A673 (cell line): ENCODE results near the gene TMA16. TPM values are rescaled to one million over a fixed set of nuclear protein-coding genes. Genes with fewer than 3 reads are reported as not detected.
"Not testable (repeated sequence)": the region's sequence is repeated elsewhere in the genome, so short reads cannot be mapped to it uniquely, and the experiment has no call there.

Source experiments
- BruUV-seq: library from RNA; stranded (reverse); fragments of 400-500 nt; replicated peaks from 2 replicates; lab custom pipeline; 2021; lab: Mats Ljungman, UMichigan
- CTCF ChIA-PET: fragments of 300-600 bp; sonication (Branson Sonifier 250); formaldehyde crosslinking; loops from one replicate; lab custom pipeline; 2022; ENCODE audit warnings: antibody characterized with exemption; lab: Charles Lee
- POLR2A ChIA-PET: fragments of 300-600 bp; sonication (Branson Sonifier 250); formaldehyde crosslinking; loops from one replicate; lab custom pipeline; 2022; ENCODE audit warnings: antibody characterized with exemption; ENCODE audit not compliant: low non-redundant PET; lab: Charles Lee
- DNase-seq: peaks from one replicate; pipeline ENCODE4 v3.0.0-alpha.2; 2015; ENCODE audit warnings: low spot score
- H3K27ac ChIP-seq: fragments of 200-600 bp; sonication (generic); 2 replicates; pipeline ENCODE4 v1.5.1; 2016; ENCODE audit warnings: mixed run types, low read depth, mild to moderate bottlenecking, mixed read lengths, antibody characterized with exemption, low read length; ENCODE audit not compliant: poor library complexity, severe bottlenecking
- H3K27me3 ChIP-seq: fragments of 200-600 bp; sonication (generic); replicated peaks from 2 replicates; pipeline ENCODE4 v1.6.1; 2017; ENCODE audit warnings: mixed run types, low read depth, mild to moderate bottlenecking, mixed read lengths, antibody characterized with exemption, low read length; ENCODE audit not compliant: insufficient read depth, poor library complexity
- H3K36me3 ChIP-seq: fragments of 200-600 bp; sonication (generic); 2 replicates; pipeline ENCODE4 v1.6.1; 2016; ENCODE audit warnings: mixed run types, mild to moderate bottlenecking, mixed read lengths, antibody characterized with exemption, low read length; ENCODE audit not compliant: insufficient read depth, poor library complexity, severe bottlenecking
- H3K4me1 ChIP-seq: fragments of 200-600 bp; sonication (generic); 2 replicates; pipeline ENCODE4 v1.6.1; 2017; ENCODE audit warnings: mixed run types, mild to moderate bottlenecking, mixed read lengths, antibody characterized with exemption, low read length; ENCODE audit not compliant: insufficient read depth, poor library complexity, severe bottlenecking
- H3K4me3 ChIP-seq: fragments of 200-600 bp; sonication (generic); 2 replicates; pipeline ENCODE4 v1.5.1; 2016; ENCODE audit warnings: low read depth, mixed run types, mild to moderate bottlenecking, mixed read lengths, low read length; ENCODE audit not compliant: poor library complexity, severe bottlenecking
- H3K9me3 ChIP-seq: fragments of 200-600 bp; sonication (generic); 2 replicates; pipeline ENCODE4 v1.6.1; 2016; ENCODE audit warnings: mixed run types, low read depth, mild to moderate bottlenecking, mixed read lengths, antibody characterized with exemption, low read length; ENCODE audit not compliant: poor library complexity, severe bottlenecking
- EZH2 ChIP-seq: fragments of 200-600 bp; sonication (generic); IDR thresholded peaks from 2 replicates; pipeline ENCODE4 v1.6.1; 2017; ENCODE audit warnings: borderline replicate concordance, low read depth, mild to moderate bottlenecking, mixed read lengths, antibody characterized with exemption, low read length; ENCODE audit not compliant: poor library complexity, severe bottlenecking
- intact Hi-C: fragments of 100-400 bp; cut with micrococcal nuclease; formaldehyde crosslinking; loops from one replicate; pipeline ENCODE4 v1.10.0; 2022; ENCODE audit not compliant: unreplicated experiment
- total RNA-seq: library from RNA; stranded (reverse); gene quantifications from 2 replicates; pipeline ENCODE4 v1.2.3, GENCODE V29; 2021
- TF ChIP-seq, protein P1 (sequence below): fragments of 300-800, 200-600 bp; sonication (generic); conservative IDR thresholded peaks from 2 replicates; pipeline ENCODE4 v1.5.1; 2017; ENCODE audit warnings: low read depth, mild to moderate bottlenecking, antibody characterized with exemption, low read length, moderate library complexity, mixed read lengths

Gene TMA16
- total RNA-seq, 1 experiment from 2014 or later = 83.5 TPM

DNA sequence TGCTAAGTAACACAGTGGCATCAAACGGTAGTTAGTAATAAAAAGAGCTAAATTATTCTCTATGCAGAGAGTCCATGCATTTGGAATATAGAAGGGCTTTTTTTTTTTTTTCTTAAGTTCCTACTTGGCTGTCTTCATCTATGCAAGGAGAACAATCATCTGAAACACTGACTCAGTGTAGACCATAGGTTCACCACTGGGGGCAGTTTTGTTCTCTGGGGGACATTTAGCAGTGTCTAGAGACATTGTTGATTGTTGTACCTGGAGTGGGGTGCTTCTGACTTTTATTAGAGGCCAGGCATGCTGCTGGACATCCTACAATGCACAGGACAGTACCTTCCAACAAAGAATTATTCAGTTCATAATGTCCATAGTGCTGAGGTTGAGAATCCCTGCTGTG, 41.2 kb downstream of the TMA16 start:
- POLR2A ChIA-PET = no interaction called here

DNA sequence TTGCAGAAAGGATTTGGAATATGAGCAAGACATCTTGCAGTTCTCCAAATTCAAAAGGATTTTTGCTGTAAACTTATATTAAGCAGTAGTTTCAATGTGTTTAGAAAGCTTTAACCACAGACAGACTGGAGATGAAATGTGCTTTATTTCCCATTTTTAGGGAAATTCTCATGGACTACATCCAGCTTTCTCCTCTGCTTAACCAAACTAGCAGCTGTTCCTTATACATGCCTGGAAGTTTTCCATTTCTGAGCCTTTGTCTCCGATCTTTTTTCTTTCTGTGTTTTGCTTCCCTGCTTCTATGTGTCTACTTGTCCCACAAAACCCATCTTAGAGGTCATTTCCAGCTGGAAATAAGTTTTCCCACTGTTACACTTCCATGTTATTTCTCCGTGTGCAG, 41.6 kb downstream of the TMA16 start:
- Histone ChIP-seq H3K27ac (no peak overlapping the region), H3K4me3 (no peak overlapping the region), H3K27me3 (no peaks in the 10 kb centered on the region), H3K9me3 (no peaks in the 10 kb centered on the region), H3K36me3 (peaks cover 4% of the 10 kb centered on the region), H3K4me1 (no peaks in the 10 kb centered on the region)
- no peak for TF ChIP-seq EZH2
- TF ChIP-seq, protein P1, sequence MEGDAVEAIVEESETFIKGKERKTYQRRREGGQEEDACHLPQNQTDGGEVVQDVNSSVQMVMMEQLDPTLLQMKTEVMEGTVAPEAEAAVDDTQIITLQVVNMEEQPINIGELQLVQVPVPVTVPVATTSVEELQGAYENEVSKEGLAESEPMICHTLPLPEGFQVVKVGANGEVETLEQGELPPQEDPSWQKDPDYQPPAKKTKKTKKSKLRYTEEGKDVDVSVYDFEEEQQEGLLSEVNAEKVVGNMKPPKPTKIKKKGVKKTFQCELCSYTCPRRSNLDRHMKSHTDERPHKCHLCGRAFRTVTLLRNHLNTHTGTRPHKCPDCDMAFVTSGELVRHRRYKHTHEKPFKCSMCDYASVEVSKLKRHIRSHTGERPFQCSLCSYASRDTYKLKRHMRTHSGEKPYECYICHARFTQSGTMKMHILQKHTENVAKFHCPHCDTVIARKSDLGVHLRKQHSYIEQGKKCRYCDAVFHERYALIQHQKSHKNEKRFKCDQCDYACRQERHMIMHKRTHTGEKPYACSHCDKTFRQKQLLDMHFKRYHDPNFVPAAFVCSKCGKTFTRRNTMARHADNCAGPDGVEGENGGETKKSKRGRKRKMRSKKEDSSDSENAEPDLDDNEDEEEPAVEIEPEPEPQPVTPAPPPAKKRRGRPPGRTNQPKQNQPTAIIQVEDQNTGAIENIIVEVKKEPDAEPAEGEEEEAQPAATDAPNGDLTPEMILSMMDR = no peak
- ChIA-PET CTCF (no interaction called here), POLR2A (no interaction called here)
- BruUV-seq = no TSS peak
- DNase-seq = no peak
- intact Hi-C loops = no loop called here

More for the DNA sequence above, 41.2 kb downstream of the TMA16 start:
- intact Hi-C loops = no loop called here
- DNase-seq = no peak
- Histone ChIP-seq H3K9me3 (no peaks in the 10 kb centered on the region), H3K4me3 (no peak overlapping the region), H3K4me1 (no peaks in the 10 kb centered on the region), H3K27me3 (no peaks in the 10 kb centered on the region), H3K36me3 (peaks cover 8% of the 10 kb centered on the region), H3K27ac (no peak overlapping the region)
- no TSS peak for BruUV-seq
- TF ChIP-seq EZH2 = no peak
- TF ChIP-seq, protein P1 = peak; percentile 30; the same call in 1 of the 2 replicates
- CTCF ChIA-PET = no interaction called here

DNA sequence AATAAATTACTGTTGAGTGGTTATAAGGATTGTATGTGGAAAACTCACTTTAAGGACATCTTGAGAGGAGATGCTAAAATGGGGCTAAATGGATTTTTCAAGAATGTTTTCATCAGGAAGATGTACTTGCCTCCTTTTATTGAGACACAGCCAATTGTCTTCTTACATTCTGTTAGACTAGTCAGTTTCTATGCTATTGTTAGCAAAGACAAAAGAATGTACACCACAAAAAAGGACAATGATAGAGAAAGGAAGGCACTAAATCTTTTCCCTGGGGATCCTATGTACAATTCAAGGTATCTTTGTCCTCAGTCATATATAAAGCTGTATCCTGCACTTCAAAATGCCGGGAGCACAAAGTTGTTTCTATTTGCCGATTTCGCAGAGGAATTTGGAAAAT, 42.6 kb downstream of the TMA16 start:
- no peak overlapping the region for H3K27ac ChIP-seq
- CTCF ChIA-PET = no interaction called here
- intact Hi-C loops = no loop called here
- H3K4me1 ChIP-seq = no peaks in the 10 kb centered on the region
- H3K9me3 ChIP-seq = no peaks in the 10 kb centered on the region
- H3K4me3 ChIP-seq = no peak overlapping the region
- H3K36me3 ChIP-seq = no peaks in the 10 kb centered on the region
- no peak for DNase-seq
- no peaks in the 10 kb centered on the region for H3K27me3 ChIP-seq
- POLR2A ChIA-PET = no interaction called here
- TF ChIP-seq, protein P1 = no peak
- TF ChIP-seq EZH2 = no peak
- no TSS peak for BruUV-seq

DNA sequence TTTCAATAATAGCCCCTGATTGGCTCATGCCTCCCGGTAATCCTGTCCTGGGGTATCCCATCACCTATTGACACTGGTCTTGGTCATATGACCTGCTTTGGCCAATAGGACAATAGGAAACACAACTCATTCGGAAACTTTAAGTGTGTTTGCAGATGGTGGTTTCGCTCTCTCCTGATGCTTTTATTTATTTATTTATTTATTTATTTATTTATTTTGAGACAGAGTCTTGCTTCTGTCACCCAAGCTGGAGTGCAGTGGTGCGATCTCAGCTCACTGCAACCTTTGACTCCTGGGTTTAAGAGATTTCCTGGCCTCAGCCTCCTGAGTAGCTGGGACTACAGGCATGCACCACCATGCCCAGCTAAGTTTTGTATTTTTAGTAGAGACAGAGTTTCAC, 44.3 kb downstream of the TMA16 start:
- H3K36me3 ChIP-seq, BruUV-seq, H3K4me3 ChIP-seq, intact Hi-C loops, H3K27ac ChIP-seq, DNase-seq, H3K9me3 ChIP-seq, H3K27me3 ChIP-seq, H3K4me1 ChIP-seq, CTCF ChIA-PET: not testable (repeated sequence)
- POLR2A ChIA-PET = interaction anchor here (0.6 kb wide), 1 partner anchor 323 kb away, joined by 3 read pairs; no protein-coding TSS in a partner anchor
